OCI-LY3 (cell line): ENCODE measurements around the gene KRT2.

Source experiments
- H2AFZ ChIP-seq: fragments of 200-600, 300-600 bp; shearing (Covaris generic); 2 replicates; pipeline ENCODE4 v1.6.0; 2014; ENCODE audit warnings: antibody characterized with exemption, low read depth, low read length
- H3K27ac ChIP-seq: fragments of 200-600, 300-600 bp; sonication (generic); 2 replicates; pipeline ENCODE4 v1.5.1; 2014; ENCODE audit warnings: mild to moderate bottlenecking, low read length, moderate library complexity, mixed read lengths
- H3K27me3 ChIP-seq: fragments of 200-600, 300-600 bp; sonication (generic); 2 replicates; pipeline ENCODE4 v1.6.1; 2014; ENCODE audit warnings: low read depth, low read length, mixed read lengths
- H3K36me3 ChIP-seq: fragments of 200-600, 300-600 bp; sonication (generic); replicated peaks from 2 replicates; pipeline ENCODE3; 2014; ENCODE audit warnings: low read depth, low read length, mixed read lengths
- H3K4me1 ChIP-seq: fragments of 300-600, 200-600 bp; sonication (generic); 2 replicates; pipeline ENCODE4 v1.6.1; 2014; ENCODE audit warnings: low read length, mixed read lengths
- H3K4me2 ChIP-seq: fragments of 200-600, 300-600 bp; sonication (generic); 2 replicates; pipeline ENCODE4 v1.6.1; 2014; ENCODE audit warnings: low read length, mixed read lengths
- H3K4me3 ChIP-seq: fragments of 300-600, 200-600 bp; sonication (generic); 2 replicates; pipeline ENCODE4 v1.5.1; 2014; ENCODE audit warnings: antibody characterized with exemption, mild to moderate bottlenecking, low read length, moderate library complexity
- H3K79me2 ChIP-seq: fragments of 300-600, 200-600 bp; shearing (Covaris generic); 2 replicates; pipeline ENCODE4 v1.6.1; 2014; ENCODE audit warnings: mild to moderate bottlenecking, low read length, mixed read lengths
- H3K9ac ChIP-seq: fragments of 300-600, 200-600 bp; shearing (Covaris generic); 2 replicates; pipeline ENCODE4 v1.6.0; 2014; ENCODE audit warnings: mild to moderate bottlenecking, low read length, moderate library complexity
- H3K9me3 ChIP-seq: fragments of 200-600, 300-600 bp; shearing (Covaris generic); 2 replicates; pipeline ENCODE4 v1.6.1; 2014; ENCODE audit warnings: low read length, mixed read lengths; ENCODE audit not compliant: insufficient read depth
- H4K20me1 ChIP-seq: fragments of 200-600, 300-600 bp; sonication (generic); 2 replicates; pipeline ENCODE4 v1.6.1; 2016; ENCODE audit warnings: low read length, mixed read lengths; ENCODE audit not compliant: insufficient read depth
- EZH2phosphoT487 ChIP-seq: fragments of 200-600 bp; shearing (Covaris generic); IDR thresholded peaks from 2 replicates; pipeline ENCODE4 v1.6.1; 2018; ENCODE audit warnings: antibody characterized with exemption, mixed run types, low read depth
- TF ChIP-seq, protein P1 (sequence below): fragments of 200-600, 300-600 bp; sonication (generic); IDR thresholded peaks from 2 replicates; pipeline ENCODE4 v1.5.1; 2014; ENCODE audit warnings: antibody characterized with exemption, low read length, low read depth

Gene KRT2

DNA sequence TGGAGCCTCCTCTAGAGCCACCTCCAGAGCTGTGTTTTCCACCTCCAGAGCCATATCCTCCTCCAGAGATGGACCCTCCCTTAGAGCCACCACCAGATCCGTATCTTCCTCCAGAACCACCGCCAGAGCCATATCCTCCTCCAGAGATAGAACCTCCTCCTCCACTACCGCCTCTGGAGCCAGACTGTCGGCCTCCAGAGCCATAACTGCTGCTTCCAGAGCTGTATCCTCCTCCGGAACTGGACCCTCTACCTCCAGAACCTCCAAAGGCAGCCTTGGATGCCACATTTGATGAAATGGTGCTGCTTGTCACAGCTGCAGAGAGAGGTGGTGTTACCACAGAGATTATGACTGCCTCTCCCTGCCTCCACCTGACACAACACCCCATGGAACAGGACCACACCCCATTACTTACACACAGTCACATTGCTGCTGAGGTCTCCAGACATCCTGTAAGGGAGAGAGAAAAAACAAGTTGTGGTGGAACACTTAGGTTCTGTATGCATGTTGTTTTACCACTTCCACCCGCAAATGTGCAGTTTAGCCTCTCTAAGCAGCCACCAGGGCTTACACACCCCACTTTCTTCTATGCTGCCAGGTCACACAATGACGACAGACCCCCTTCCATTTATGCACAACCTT lies 6.8 kb downstream of the KRT2 start:
- peaks cover 5% of the 10 kb centered on the region; the same call in 1 of the 2 replicates for H4K20me1 ChIP-seq
- H3K27ac ChIP-seq: no peak overlapping the region
- H3K4me3 ChIP-seq: no peak overlapping the region
- no peaks in the 10 kb centered on the region for H3K36me3 ChIP-seq
- H3K4me2 ChIP-seq: no peak overlapping the region
- no peaks in the 10 kb centered on the region for H3K9me3 ChIP-seq
- H3K9ac ChIP-seq: no peak overlapping the region
- no peaks in the 10 kb centered on the region for H3K79me2 ChIP-seq
- H2AFZ ChIP-seq: no peak overlapping the region
- peaks cover 6% of the 10 kb centered on the region for H3K4me1 ChIP-seq
- H3K27me3 ChIP-seq: peaks cover 48% of the 10 kb centered on the region
- TF ChIP-seq, protein P1, sequence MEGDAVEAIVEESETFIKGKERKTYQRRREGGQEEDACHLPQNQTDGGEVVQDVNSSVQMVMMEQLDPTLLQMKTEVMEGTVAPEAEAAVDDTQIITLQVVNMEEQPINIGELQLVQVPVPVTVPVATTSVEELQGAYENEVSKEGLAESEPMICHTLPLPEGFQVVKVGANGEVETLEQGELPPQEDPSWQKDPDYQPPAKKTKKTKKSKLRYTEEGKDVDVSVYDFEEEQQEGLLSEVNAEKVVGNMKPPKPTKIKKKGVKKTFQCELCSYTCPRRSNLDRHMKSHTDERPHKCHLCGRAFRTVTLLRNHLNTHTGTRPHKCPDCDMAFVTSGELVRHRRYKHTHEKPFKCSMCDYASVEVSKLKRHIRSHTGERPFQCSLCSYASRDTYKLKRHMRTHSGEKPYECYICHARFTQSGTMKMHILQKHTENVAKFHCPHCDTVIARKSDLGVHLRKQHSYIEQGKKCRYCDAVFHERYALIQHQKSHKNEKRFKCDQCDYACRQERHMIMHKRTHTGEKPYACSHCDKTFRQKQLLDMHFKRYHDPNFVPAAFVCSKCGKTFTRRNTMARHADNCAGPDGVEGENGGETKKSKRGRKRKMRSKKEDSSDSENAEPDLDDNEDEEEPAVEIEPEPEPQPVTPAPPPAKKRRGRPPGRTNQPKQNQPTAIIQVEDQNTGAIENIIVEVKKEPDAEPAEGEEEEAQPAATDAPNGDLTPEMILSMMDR: no peak
- no peak for TF ChIP-seq EZH2phosphoT487

DNA sequence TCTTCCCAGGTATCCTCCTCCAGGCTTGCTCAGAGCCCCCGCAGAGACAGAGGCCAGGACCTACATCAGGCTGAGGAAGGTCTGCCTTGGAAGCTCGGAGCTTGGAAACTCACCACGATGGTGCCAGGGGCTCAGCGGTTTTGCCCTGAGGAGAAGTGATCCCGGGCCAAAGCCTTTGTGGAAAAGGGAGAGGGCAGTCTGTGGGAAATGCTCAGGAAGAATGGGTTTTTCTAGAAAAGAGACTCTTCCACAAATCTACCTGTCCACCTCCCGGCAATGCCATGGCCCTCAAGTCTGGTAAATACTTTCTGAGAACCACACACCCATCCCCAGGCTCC lies 8.0 kb downstream of the KRT2 start:
- Histone ChIP-seq H4K20me1 (peaks cover 5% of the 10 kb centered on the region; the same call in 1 of the 2 replicates), H3K9me3 (no peaks in the 10 kb centered on the region), H2AFZ (no peak overlapping the region), H3K79me2 (no peaks in the 10 kb centered on the region), H3K9ac (no peak overlapping the region), H3K27me3 (peaks cover 54% of the 10 kb centered on the region), H3K36me3 (no peaks in the 10 kb centered on the region), H3K4me1 (peaks cover 6% of the 10 kb centered on the region), H3K4me3 (no peak overlapping the region), H3K27ac (no peak overlapping the region), H3K4me2 (no peak overlapping the region)
- TF ChIP-seq EZH2phosphoT487: no peak
- TF ChIP-seq, protein P1: no peak

DNA sequence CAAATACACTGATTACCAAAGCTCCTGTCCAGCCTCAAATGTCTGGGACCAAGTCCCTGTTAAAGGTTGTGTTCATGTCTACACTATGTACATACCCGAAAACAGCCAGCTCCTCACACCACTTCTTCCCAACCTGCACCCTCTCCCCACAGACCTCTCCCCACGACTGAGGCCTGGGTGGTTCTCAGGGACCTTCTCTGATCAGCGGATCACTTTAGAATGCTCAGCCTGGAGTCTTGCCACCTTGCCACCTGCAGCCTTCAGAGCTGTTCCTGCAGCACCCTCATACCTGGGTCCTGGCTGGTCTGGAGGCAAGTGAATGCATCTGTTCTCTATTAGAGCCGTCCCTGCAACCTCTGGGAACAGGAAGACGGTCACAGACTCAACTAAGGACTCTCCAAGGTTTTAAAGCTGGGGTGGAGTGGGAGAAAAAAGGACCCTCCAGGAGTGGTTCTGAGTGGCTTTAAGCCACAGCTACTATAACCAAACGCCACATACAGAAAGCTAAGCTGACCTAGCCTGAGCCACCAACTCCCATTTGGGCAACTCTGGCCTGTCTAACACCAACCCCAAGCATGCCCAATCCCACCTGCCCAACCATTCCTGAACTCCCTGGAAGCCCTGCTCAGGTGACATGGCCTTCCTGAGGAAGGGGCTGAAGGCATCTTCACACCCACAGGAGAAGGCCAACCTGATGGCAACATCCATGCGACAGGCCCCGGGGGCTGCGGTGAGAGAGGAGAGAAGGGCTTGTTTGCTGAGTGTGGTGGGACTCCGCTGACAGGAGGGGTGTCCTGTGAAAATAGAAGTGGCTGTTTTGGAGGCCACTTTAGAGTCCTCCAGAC lies 8.6 kb downstream of the KRT2 start:
- H3K4me1 ChIP-seq: no peaks in the 10 kb centered on the region
- no peak for TF ChIP-seq EZH2phosphoT487
- TF ChIP-seq, protein P1: no peak
- no peak overlapping the region for H3K4me2 ChIP-seq

DNA sequence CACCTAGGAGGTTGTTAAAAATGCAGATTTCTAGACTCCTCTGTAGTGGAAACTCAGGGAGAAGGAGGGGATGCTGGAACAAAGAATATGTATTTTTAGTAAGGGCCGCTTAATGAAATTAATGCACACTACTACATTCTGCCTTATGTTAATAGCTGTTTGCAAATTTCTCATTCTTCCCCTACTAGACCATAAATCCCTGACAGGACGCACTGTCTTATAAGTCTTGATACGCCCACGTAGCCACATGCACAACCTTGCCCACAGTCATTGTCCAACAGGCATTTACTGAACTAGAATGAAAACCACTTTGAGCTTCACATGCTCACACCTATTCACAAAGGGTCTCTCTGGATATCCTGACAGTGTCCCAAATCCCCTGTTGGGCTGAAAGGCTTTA lies 10.5 kb downstream of the KRT2 start:
- Histone ChIP-seq H3K36me3 (no peaks in the 10 kb centered on the region), H3K9me3 (no peaks in the 10 kb centered on the region), H4K20me1 (no peaks in the 10 kb centered on the region), H3K4me1 (no peaks in the 10 kb centered on the region), H3K27ac (no peak overlapping the region), H3K79me2 (no peaks in the 10 kb centered on the region), H3K4me2 (no peak overlapping the region), H3K9ac (no peak overlapping the region), H2AFZ (no peak overlapping the region), H3K4me3 (no peak overlapping the region), H3K27me3 (peaks cover 70% of the 10 kb centered on the region)
- TF ChIP-seq, protein P1: no peak
- no peak for TF ChIP-seq EZH2phosphoT487

More for the DNA sequence above, 8.6 kb downstream of the KRT2 start:
- no peak overlapping the region for H3K9ac ChIP-seq
- no peaks in the 10 kb centered on the region for H3K36me3 ChIP-seq
- H4K20me1 ChIP-seq: peaks cover 5% of the 10 kb centered on the region; the same call in 1 of the 2 replicates
- no peak overlapping the region for H3K4me3 ChIP-seq
- H3K27me3 ChIP-seq: peaks cover 60% of the 10 kb centered on the region
- H3K9me3 ChIP-seq: no peaks in the 10 kb centered on the region
- no peak overlapping the region for H2AFZ ChIP-seq
- no peaks in the 10 kb centered on the region for H3K79me2 ChIP-seq
- no peak overlapping the region for H3K27ac ChIP-seq
